HG02981 (cell line): ENCODE results near the gene PTHLH.

Source experiments
- ATAC-seq: cut with Tn5 transposase; IDR thresholded peaks from one replicate; pipeline ENCODE4 v1.9.1; 2021; ENCODE audit warnings: mild to moderate bottlenecking, moderate library complexity; ENCODE audit not compliant: unreplicated experiment

PTHLH gene

GRCh38 chr12:27972721-27973120, at the start of gene PTHLH:
Gene PTHLH, minus strand, starts transcription at chr12:27972733. Its CDS starts 3,239 bp downstream, at chr12:27969494.
- no peak for ATAC-seq

- no peak for ATAC-seq
These were observed 49.2 kb upstream of the PTHLH start for GRCh38 chr12:28021704-28022103.

- ATAC-seq = no peak
These were observed 45.3 kb upstream of the PTHLH start for GRCh38 chr12:28017873-28018255.

GRCh38 chr12:28017126-28017872, 44.8 kb upstream of the PTHLH start:
- ATAC-seq = no peak

- ATAC-seq = no peak
These were observed 42.6 kb upstream of the PTHLH start for GRCh38 chr12:28015165-28015564.

- ATAC-seq = no peak
These were observed 41.7 kb upstream of the PTHLH start for GRCh38 chr12:28014196-28014595.

GRCh38 chr12:28012333-28012918, 39.9 kb upstream of the PTHLH start:
- ATAC-seq = no peak

- no peak for ATAC-seq
These were observed 37.5 kb upstream of the PTHLH start for GRCh38 chr12:28010036-28010435.

GRCh38 chr12:27999970-28000369, 27.4 kb upstream of the PTHLH start:
- ATAC-seq = no peak

GRCh38 chr12:27999521-27999920, 27.0 kb upstream of the PTHLH start:
- no peak for ATAC-seq

- no peak for ATAC-seq
These were observed 26.1 kb upstream of the PTHLH start for GRCh38 chr12:27998658-27999057.

- ATAC-seq = no peak
These were observed 25.6 kb upstream of the PTHLH start for GRCh38 chr12:27998170-27998569.

GRCh38 chr12:27996761-27997160, 24.2 kb upstream of the PTHLH start:
- ATAC-seq = no peak

- no peak for ATAC-seq
These were observed 22.9 kb upstream of the PTHLH start for GRCh38 chr12:27995406-27995805.

GRCh38 chr12:27988594-27989233, 16.2 kb upstream of the PTHLH start:
- no peak for ATAC-seq

- no peak for ATAC-seq
These were observed 14.8 kb upstream of the PTHLH start for GRCh38 chr12:27987331-27987730.

GRCh38 chr12:27984275-27984674, 11.7 kb upstream of the PTHLH start:
- ATAC-seq = no peak

GRCh38 chr12:27982951-27983350, 10.4 kb upstream of the PTHLH start:
- ATAC-seq = no peak

GRCh38 chr12:27982385-27982784, 9.9 kb upstream of the PTHLH start:
- no peak for ATAC-seq

GRCh38 chr12:27981874-27982273, 9.3 kb upstream of the PTHLH start:
- no peak for ATAC-seq

GRCh38 chr12:27979145-27979544, 6.6 kb upstream of the PTHLH start:
- no peak for ATAC-seq
